HG03457 (cell line): ENCODE measurements around the gene HMX1.

Experiments used
- ATAC-seq: cut with Tn5 transposase; IDR thresholded peaks from one replicate; pipeline ENCODE4 v1.9.1; 2021; ENCODE audit warnings: moderate number of reproducible peaks; ENCODE audit not compliant: unreplicated experiment

Gene HMX1

GRCh38 chr4:8871417-8872401, at the start of gene HMX1:
TSS of gene HMX1 (minus strand) at chr4:8871839. CDS start at chr4:8871614, 225 bp downstream.
- ATAC-seq = no peak

GRCh38 chr4:8920969-8921368, 49.3 kb upstream of the HMX1 start:
- no peak for ATAC-seq

- ATAC-seq = no peak
These were observed 48.8 kb upstream of the HMX1 start for GRCh38 chr4:8920289-8920965.

GRCh38 chr4:8919651-8920288, 48.1 kb upstream of the HMX1 start:
- ATAC-seq = no peak

GRCh38 chr4:8917868-8918783, 46.5 kb upstream of the HMX1 start:
- no peak for ATAC-seq

- ATAC-seq = no peak
These were observed 45.7 kb upstream of the HMX1 start for GRCh38 chr4:8917321-8917811.

GRCh38 chr4:8916906-8917305, 45.3 kb upstream of the HMX1 start:
- ATAC-seq = no peak

- no peak for ATAC-seq
These were observed 44.8 kb upstream of the HMX1 start for GRCh38 chr4:8916351-8916885.

GRCh38 chr4:8915201-8916200, 43.9 kb upstream of the HMX1 start:
- ATAC-seq = no peak

- ATAC-seq = no peak
These were observed 43.0 kb upstream of the HMX1 start for GRCh38 chr4:8914461-8915171.

GRCh38 chr4:8913858-8914460, 42.3 kb upstream of the HMX1 start:
- no peak for ATAC-seq

- no peak for ATAC-seq
These were observed 41.6 kb upstream of the HMX1 start for GRCh38 chr4:8913121-8913857.

- ATAC-seq = no peak
These were observed 40.9 kb upstream of the HMX1 start for GRCh38 chr4:8912506-8912905.

- ATAC-seq = no peak
These were observed 40.4 kb upstream of the HMX1 start for GRCh38 chr4:8912089-8912455.

GRCh38 chr4:8911316-8912088, 39.9 kb upstream of the HMX1 start:
- ATAC-seq = no peak

GRCh38 chr4:8910822-8911315, 39.2 kb upstream of the HMX1 start:
- ATAC-seq = no peak
